HFFc6 (cell line): ENCODE results near the gene PAQR4. TPM values are rescaled to one million over a fixed set of nuclear protein-coding genes. Genes with fewer than 3 reads are reported as not detected.
A peak's percentile ranks its signal among the peaks of the same experiment; 100 is the strongest.

Experiments
- DNase-seq: peaks from one replicate; pipeline ENCODE4 v3.0.0-alpha.2; 2018
- H3K27ac Mint-ChIP-seq: 2 replicates; pipeline ENCODE4 v1.8.0; 2020; ENCODE audit warnings: mild to moderate bottlenecking, mixed read lengths
- H3K27me3 Mint-ChIP-seq: 2 replicates; pipeline ENCODE4 v1.8.0; 2021; ENCODE audit warnings: mild to moderate bottlenecking, moderate library complexity, mixed read lengths; ENCODE audit not compliant: insufficient read depth
- H3K36me3 Mint-ChIP-seq: 2 replicates; pipeline ENCODE4 v1.8.0; 2021; ENCODE audit warnings: low read depth, mixed read lengths
- H3K4me1 Mint-ChIP-seq: 2 replicates; pipeline ENCODE4 v1.8.0; 2020; ENCODE audit warnings: low read depth, mixed read lengths
- H3K4me3 Mint-ChIP-seq: 2 replicates; pipeline ENCODE4 v1.8.0; 2020; ENCODE audit warnings: mild to moderate bottlenecking, moderate library complexity, mixed read lengths
- H3K9me3 Mint-ChIP-seq: 2 replicates; pipeline ENCODE4 v1.8.0; 2020; ENCODE audit warnings: mild to moderate bottlenecking, mixed read lengths
- CTCF ChIP-seq: fragments of 200-600 bp; sonication (generic); IDR thresholded peaks from 2 replicates; pipeline ENCODE4 v1.5.0; 2021; ENCODE audit warnings: antibody characterized with exemption, mild to moderate bottlenecking
- total RNA-seq, 6 experiments: library from RNA; stranded (reverse); fragmentation: NEBNext Ultra II Directional; extraction: Animal tissue kit (Norgen Biotek cat#: 25700); gene quantifications; 2 replicates in 1 of 6; 3 replicates in 5 of 6; pipeline ENCODE4 v1.2.3, GENCODE V29; 2021

The PAQR4 gene
- total RNA-seq, 6 experiments from 2014 or later = 5.7 to 16.5 (median 13.7) TPM

- no peak for DNase-seq
- TF ChIP-seq CTCF = no peak
- Mint-ChIP-seq H3K27ac (peak overlapping the region; percentile 73), H3K4me3 (peak overlapping the region; percentile 83), H3K36me3 (no peaks in the 10 kb centered on the region), H3K9me3 (no peaks in the 10 kb centered on the region), H3K27me3 (peaks cover 7% of the 10 kb centered on the region), H3K4me1 (peaks cover 24% of the 10 kb centered on the region)
Observed at GRCh38 chr16:2981177-2981898, 12.2 kb downstream of the PAQR4 start.

- Mint-ChIP-seq H3K36me3 (no peaks in the 10 kb centered on the region), H3K9me3 (no peaks in the 10 kb centered on the region), H3K4me3 (peak overlapping the region; percentile 73), H3K27me3 (peaks cover 11% of the 10 kb centered on the region), H3K4me1 (peaks cover 24% of the 10 kb centered on the region), H3K27ac (peak overlapping the region; percentile 59)
- no peak for TF ChIP-seq CTCF
- DNase-seq = no peak
Observed at GRCh38 chr16:2981899-2982250, 12.7 kb downstream of the PAQR4 start.

GRCh38 chr16:2982402-2982801, 13.3 kb downstream of the PAQR4 start:
- H3K27ac Mint-ChIP-seq = no peak overlapping the region
- no peaks in the 10 kb centered on the region for H3K9me3 Mint-ChIP-seq
- DNase-seq = no peak
- H3K27me3 Mint-ChIP-seq = peaks cover 12% of the 10 kb centered on the region
- TF ChIP-seq CTCF = no peak
- no peak overlapping the region for H3K4me3 Mint-ChIP-seq
- peaks cover 24% of the 10 kb centered on the region for H3K4me1 Mint-ChIP-seq
- H3K36me3 Mint-ChIP-seq = no peaks in the 10 kb centered on the region

- H3K9me3 Mint-ChIP-seq = no peaks in the 10 kb centered on the region
- peaks cover 24% of the 10 kb centered on the region for H3K4me1 Mint-ChIP-seq
- no peaks in the 10 kb centered on the region for H3K36me3 Mint-ChIP-seq
- TF ChIP-seq CTCF = peak; percentile 95
- H3K27ac Mint-ChIP-seq = peak overlapping the region; percentile 46
- peak overlapping the region; percentile 75 for H3K4me3 Mint-ChIP-seq
- peaks cover 13% of the 10 kb centered on the region for H3K27me3 Mint-ChIP-seq
- DNase-seq = peak; percentile 79
Observed at GRCh38 chr16:2983706-2984136, 14.6 kb downstream of the PAQR4 start.

GRCh38 chr16:2985462-2985861, 16.3 kb downstream of the PAQR4 start:
- no peak overlapping the region for H3K4me3 Mint-ChIP-seq
- no peak overlapping the region for H3K27ac Mint-ChIP-seq
- no peak for TF ChIP-seq CTCF
- H3K27me3 Mint-ChIP-seq = peaks cover 19% of the 10 kb centered on the region
- no peaks in the 10 kb centered on the region for H3K36me3 Mint-ChIP-seq
- H3K4me1 Mint-ChIP-seq = peaks cover 24% of the 10 kb centered on the region
- H3K9me3 Mint-ChIP-seq = no peaks in the 10 kb centered on the region
- no peak for DNase-seq
